ENCODE results near the gene PLOD1. TPM values are rescaled to one million over a fixed set of nuclear protein-coding genes. Genes with fewer than 3 reads are reported as not detected.
"Not testable (repeated sequence)": the region's sequence is repeated elsewhere in the genome, so short reads cannot be mapped to it uniquely, and the experiment has no call there.

PLOD1 gene
- polyA plus RNA-seq (ENCODE audit: insufficient read length in 3 of 3): 100 to 1,000 TPM; 102 to 103 (median 102) TPM

DNA sequence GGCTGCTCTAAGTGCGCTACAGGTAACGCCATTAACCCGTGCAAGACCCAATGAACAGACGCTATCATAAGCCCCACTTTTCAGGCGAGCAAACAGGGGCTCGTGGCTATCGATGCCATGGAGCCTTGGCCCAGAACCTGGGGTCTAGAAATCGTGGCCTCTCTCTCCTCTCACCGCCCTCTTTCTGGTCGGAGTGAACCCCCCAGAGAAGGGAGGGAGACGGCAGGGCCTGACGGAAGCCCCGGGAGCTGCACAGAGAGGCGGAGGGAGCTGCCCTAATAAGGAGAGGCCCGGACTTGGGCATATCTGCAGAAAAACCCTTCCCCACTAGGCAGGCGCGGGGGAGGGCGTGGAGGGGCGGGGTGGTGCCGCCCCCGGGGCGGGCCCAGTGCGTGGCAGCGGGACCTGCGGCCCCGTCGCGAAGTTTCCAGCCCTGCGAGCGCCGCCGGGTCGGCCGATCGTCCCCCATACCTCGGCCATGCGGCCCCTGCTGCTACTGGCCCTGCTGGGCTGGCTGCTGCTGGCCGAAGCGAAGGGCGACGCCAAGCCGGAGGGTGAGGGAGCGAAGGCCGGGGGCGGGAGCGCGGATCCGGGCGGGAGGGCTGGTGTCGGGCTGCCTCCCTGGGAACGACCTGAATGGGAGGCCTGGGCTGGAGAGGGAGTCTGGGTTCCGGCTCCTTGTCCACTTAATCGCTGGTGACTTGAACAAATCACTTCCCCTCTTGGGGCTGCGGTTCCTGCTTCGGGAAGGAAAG lies at the start of gene PLOD1:
TSS of gene PLOD1 (plus strand) at position 416 of the 755 bp plus-strand sequence. CDS start at position 479, 63 bp downstream.
- DNase-seq (ENCODE audit: low read depth in 3 of 3, low spot score in 2 of 3): peak in 2 of 3 donors; percentile 45 to 67

DNA sequence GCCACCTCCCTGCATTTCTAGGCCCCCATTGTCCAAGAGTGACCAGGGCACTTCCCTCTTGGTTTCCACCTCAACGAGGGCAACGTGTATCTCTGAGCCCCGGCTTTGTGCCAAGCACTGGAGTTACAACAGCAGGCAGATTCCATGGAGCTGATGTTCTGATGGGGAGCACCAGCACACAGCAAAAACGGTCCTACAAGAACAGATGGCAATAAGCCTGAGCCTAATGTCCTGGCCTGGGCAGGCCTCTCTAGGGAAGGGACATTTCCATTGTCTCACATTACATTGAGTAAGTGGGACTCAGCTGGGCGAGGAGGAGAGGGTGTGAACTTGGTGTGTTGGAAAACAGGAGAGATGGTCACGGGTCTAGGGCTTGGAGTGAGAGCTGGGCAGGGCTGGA lies 48.6 kb upstream of the PLOD1 start:
- DNase-seq (ENCODE audit: low read depth in 3 of 3, low spot score in 2 of 3): no peak

DNA sequence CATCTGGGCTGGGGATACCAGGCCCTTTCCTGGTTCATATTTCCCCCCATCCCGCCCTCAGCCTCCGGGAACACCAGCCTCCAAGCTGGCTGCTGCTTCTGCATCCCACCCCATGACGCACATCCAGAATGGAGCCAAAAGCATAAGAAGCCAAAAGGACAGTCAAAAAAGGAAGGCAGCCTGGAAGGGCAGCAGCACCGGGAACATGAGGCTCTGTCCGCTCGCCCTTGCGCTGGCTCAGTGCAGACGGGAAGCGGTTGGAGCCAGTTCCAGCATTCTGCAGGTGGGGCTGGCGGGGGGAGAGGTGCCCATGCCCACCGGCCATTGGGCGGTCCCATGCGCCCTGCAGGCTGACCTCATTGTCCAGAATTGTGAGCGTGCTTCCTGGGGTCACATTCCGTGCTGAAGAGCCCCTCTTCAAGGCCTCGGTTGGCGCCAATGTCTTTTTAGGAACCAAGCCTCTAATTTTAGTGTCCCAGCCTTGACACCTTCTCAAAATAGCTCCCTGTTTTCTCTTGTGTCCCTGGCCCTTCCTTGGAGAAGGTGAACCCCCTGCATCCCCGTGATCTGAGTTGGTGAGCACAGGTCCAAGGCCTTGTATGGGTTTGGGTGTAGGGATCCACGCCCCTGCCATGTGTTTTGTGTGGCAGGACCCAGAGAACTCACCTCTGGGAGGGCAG lies 47.4 kb upstream of the PLOD1 start:
- DNase-seq (ENCODE audit: low read depth in 3 of 3, low spot score in 2 of 3): no peak

DNA sequence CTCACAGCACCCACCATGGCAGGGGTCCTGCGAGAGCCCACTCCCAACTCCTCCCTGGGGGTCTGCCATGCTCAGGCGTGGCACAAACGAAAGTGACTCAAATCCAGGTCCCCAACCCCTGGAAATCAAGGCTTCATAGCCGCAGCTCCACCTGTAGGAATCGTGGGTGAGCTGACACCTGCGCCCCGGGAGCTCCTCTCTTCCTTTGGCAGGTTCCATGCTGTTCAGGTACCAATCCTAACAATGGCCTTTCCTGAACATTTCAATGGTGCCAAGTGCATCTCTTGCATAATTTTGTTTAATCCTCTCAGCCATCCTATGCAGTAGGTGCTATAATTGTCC lies 46.9 kb upstream of the PLOD1 start:
- no peak for DNase-seq (ENCODE audit: low read depth in 3 of 3, low spot score in 2 of 3)

DNA sequence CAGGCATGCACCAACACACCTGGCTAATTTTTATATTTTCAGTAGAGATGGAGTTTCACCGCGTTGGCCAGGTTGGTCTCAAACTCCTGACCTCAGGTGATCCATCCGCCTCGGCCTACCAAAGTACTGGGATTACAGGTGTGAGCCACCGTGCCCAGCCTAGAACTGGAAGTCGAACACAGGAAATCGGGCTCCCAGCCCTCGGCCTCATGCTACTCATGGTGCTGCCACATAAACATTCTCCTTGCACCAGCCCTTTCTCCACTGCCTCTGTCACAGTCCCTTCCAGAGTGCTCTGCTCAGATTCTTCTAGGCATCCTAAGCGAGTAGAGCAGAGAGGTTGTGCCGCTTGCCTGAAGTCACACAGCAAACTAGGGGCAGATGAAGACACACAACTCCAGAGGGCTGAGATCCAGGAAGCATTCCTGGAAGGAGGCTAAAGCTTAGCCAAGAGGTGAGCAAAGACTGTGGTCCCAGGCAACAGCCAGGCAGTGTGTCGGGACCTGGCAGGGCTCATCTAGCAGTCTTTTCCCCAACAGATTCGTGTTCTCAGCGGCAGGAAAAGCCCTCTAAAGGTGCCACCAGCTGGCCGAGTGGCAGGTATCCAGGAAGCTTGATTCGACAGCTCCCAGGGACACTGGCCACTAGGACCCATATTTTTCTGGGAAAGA lies 46.2 kb upstream of the PLOD1 start:
- no peak for DNase-seq (ENCODE audit: low read depth in 3 of 3, low spot score in 2 of 3)

DNA sequence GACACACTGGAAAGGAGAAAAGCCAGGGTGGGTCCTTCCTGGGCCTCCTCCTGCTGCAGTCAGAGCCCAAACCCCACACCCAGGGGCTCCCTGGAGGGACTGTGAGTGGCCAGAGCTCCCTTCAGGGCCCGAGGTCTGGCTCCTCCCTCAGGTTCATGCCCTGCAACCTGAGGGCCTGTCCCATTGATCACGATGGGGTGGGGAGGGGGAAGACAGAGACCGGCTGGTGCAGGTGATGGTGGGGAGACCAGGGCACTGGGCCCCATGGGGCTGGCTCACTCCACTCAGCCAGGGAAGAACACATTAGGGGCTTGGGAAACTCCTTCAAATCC lies 45.7 kb upstream of the PLOD1 start:
- no peak for DNase-seq (ENCODE audit: low read depth in 3 of 3, low spot score in 2 of 3)

DNA sequence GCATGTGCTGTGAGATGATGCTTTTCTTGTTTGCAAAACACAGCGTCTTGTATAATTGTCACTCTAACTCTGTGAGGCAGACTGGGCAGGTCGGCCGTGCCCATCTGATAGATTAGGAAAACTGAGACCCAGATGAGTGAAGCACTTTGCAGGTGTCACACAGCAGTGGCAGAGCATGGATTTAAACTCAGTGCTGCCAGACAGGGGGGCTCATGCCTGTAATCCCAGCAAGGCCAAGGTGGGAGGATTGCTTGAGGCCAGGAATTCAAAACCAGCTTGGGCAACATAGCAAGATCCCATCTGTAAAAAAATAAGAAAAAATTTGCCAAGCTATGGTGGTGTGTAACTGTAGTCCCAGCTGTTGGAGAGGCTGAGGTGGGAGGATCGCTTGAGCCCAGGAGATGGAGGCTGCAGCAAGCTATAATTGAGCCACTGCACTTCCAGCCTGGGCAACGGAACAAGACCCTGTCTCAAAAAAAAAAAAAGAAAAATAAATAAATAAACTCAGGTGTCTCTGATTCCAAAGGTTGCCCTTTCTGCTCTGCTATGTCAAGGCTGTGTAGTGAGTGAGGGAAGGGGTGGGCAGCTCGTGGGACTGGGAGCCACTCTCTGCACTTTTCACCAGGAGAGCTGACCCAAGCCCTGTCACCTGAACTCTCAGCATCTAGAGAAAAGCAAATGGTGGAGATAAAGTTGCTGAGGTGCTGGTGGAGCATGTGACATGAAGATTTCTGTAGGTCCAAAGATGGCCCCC lies 42.9 kb upstream of the PLOD1 start:
- DNase-seq (ENCODE audit: low read depth in 3 of 3, low spot score in 2 of 3): no peak

DNA sequence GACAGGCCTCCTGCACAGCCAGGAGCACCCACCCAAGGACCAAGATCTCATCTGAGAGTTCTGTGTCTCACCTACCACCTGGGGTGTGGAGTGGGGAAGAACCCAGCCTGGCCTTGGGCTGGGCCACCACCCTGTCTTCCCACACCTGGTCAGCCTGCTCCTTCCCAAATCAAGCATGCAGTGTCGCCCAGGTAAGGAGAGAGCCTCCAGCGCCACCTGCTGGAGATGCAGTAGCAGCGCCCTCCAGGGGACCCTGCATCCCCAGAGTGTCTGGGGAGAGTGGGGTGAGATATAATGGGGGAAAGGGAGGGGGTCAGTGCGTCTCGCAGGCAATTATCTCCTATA lies 40.6 kb upstream of the PLOD1 start:
- DNase-seq (ENCODE audit: low read depth in 3 of 3, low spot score in 2 of 3): no peak

DNA sequence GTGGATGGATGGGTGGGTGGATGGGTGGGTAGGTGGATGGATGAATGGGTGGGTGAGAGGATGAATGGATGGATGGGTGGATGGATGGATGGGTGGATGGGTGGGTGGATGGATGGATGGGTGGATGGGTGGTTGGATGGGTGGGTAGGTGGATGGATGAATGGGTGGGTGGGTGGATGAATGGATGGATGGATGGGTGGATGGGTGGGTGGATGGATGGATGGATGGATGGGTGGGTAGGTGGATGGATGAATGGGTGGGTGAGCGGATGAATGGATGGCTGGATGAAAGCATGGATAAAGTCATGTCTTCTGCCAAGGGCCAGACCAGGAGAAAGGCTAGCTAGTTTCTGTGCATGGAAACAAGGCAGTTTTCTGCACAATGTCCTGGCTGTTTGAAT lies 40.0 kb upstream of the PLOD1 start:
- DNase-seq (ENCODE audit: low read depth in 3 of 3, low spot score in 2 of 3): not testable (repeated sequence)

DNA sequence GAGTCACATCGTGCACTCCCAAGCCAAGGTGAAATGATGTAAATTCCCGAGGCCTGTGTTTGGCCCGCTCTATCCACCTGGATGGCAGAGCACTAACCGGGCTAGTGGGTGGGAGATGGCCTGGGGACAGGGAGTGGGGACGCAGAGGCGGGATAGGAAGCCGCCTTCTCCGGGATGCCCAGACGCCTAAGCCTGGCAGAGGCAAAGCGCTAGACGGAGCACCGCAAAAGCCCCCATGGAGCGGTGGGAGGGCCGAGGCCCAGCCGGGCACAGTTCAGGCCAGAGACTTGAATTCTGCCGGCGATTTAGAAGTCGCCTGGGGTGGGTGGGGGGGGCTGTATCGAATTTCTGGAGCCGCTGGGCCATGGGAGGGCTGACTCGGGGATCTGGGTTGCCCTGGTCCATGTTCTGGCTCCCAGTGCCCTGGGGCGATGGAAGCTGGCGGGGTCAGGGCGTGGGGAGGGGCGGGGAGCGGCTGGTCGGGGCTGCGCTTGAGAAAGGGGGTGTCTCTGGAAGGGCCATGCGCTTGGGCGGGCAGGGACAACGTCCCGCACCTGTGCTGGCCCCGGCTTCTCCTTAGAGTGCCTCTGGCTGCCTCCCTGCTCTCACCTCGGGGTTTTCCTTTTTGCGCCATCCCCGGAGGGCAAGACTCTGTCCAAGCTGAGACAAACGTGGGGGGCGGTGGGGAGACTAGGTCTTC lies 36.3 kb upstream of the PLOD1 start:
- DNase-seq (ENCODE audit: low read depth in 3 of 3, low spot score in 2 of 3): no peak

DNA sequence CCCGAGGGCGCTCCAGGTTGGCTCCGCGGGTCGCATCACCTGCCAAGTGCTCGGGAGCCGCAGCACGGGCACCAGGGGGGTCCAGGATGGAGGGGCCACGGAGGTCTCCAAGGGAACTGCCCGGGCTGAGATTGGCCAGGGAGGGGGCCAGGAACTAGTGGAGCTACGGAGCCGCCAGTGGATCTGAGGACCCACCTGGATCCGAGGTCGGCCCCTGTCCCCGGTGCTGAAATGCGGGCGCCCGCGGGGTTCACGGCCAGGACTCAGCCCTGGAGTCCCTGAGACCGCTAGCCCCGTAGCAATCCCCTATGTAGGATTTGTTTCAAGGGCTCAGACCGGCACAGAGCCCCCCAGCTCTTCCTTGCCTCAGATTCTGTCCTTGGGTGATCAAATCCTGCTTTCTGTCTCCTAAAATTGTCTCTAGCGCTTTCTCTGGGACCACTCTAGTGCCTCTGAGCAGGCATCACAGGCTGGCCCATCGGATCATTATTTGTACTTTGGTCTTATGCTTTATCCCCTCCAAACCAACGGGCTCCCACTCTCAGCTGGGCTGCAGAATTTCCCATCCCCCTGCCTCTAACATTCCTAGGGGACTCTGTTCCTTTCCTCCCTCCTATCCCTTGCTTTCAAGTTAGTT lies 35.6 kb upstream of the PLOD1 start:
- DNase-seq (ENCODE audit: low read depth in 3 of 3, low spot score in 2 of 3): no peak

DNA sequence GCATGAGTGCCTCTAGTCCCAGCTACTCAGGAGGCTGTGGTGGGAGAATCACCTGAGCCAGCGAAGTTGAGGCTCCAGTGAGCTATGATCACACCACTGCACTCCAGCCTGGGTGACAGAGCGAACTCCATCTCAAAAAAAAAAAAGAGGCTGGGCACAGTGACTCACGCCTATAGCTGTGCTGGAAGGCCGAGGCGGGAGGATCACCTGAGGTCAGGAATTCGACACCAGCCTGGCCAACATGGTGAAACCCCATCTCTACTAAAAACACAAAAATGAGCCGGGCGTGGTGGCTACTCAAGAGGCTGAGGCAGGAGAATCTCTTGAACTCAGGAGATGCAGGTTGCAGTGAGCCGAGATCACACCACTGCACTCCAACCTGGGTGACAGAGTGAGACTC lies 33.1 kb upstream of the PLOD1 start:
- not testable (repeated sequence) for DNase-seq (ENCODE audit: low read depth in 3 of 3, low spot score in 2 of 3)

DNA sequence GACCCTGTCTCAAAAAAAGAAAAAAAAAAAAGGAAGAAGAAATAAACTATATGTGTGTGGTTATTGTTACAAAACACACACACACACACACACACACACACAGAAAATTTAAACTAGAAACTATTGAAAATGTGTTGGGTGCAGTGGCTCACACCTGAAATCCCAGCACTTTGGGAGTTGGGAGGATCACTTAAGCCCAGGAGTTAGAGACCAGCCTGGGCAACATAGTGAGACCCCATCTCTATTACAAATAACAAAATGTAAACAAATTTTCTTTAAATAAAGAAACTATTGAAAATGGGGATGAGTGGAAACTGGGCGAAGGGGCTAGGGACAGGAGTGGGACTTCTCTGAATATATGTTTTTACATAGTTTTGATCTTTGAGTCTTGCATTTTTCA lies 31.3 kb upstream of the PLOD1 start:
- no peak for DNase-seq (ENCODE audit: low read depth in 3 of 3, low spot score in 2 of 3)

DNA sequence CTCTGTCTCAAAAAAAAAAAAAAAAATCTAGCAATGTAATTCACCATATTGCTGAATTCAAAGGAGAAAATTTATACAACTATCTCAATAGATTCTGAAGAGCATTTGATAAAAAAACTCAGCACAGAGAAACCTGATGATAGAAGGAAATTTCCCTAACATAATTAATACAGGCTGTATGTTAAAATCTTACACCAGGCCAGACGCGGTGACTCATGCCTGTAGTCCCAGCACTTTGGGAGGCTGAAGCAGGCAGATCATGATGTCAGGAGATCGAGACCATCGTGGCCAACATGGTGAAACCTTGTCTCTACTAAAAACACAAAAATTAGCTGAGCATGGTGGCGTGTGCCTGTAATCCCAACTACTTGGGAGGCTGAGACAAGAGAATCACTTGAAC lies 30.4 kb upstream of the PLOD1 start:
- DNase-seq (ENCODE audit: low read depth in 3 of 3, low spot score in 2 of 3): not testable (repeated sequence)

DNA sequence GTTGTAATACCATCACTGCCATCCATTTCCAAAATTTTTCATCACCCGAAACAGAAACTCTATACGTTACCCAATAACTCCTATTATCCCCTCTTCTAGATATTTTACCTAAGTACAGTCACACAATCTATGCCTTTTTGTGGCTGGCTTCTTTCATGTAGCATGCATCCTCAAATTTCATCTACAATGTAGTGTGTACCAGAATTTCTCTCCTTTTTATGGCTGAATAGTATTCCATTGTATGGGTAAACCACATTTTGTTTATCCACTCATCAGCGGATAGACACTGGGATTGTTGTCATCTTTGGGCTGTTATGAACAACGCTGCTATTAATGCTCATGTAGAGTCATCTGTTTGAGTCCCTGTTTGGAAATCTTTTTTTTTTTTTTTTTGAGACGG lies 29.5 kb upstream of the PLOD1 start:
- no peak for DNase-seq (ENCODE audit: low read depth in 3 of 3, low spot score in 2 of 3)

DNA sequence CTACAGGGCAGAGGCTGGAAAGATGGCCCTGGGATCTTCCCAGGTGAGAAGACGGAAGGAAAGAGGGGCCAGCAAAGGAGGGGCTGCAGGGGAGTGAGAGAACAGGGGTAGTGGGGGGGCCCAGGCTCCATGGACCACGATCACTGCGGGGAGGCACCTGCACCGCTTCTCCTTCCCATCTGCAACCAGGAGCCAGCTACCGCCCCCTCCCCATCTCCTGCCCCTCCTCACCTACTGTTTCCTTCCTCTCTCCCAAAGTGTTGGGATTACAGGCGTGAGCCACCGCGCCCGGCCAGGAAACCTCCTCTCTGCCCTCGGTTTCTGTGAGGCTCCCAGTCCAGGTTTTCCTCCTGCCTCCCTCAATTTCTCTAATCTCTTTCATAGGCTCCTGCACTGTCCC lies 27.6 kb upstream of the PLOD1 start:
- no peak for DNase-seq (ENCODE audit: low read depth in 3 of 3, low spot score in 2 of 3)

DNA sequence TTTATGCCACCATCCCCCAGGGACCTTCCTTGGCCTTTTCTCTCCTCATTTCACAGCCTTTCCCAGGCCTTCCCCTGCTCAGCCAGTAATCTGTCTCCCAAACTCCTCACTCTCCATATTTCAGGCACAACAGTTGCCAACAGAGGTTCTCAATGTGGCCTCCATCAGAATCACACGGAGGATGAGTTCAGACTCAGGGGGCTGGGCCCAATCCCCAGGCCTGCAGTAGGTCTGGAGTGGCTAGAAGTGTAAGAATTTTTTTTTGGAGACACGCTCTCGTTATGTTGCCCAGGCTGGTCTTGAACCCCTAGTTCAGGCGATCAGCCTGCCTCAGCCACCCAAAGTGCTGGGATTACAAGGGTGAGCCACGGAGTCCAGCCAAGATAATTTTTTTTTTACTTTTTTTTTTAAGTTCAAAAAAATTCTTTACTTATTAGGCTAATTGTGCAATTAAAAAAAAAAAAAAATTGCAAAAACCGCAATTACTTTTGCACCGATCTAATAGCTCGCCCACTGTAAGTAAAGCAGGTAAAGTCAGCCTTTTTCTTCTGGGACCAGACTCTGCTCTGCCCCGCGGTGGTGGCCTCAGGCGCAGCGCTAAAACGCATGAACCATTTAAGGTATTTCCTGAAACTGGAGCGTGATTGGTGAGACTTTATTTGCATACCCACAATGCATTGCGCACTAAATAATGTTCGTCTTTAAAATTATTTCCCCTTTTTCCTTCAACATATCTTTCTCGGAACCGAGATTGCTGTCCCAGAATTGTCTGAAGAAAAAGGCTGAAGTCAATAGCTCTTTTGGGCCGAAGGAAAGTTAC lies 27.0 kb upstream of the PLOD1 start:
- DNase-seq (ENCODE audit: low read depth in 3 of 3, low spot score in 2 of 3): peak; percentile 91 to 95 (median 91)

DNA sequence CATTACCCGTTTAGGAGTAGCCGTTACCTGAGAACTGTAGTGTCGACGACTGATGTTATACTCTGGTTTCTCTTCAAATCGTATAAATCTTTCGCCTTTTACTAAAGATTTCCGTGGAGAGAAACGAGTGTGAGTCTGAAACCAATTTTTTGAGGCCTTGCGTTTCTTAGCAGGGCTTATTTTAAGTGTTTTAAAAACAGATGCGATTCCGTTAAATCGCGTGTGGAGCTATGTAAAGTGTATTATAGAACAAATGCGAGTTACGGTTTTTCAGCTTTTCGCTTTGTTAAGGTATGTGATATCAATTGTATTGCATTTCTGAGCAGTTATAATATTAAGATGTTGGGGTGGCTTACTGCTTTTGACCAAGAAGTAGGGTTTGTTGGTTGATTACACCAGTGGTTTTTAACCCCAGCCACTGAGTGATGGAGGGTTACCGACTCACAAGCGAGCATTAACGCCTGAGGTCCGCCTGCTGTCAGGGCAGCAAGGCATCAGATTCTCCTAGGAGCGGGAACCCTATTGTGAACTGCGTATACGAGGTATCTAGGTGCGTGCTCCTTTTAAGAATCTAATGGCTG lies 26.3 kb upstream of the PLOD1 start:
- DNase-seq (ENCODE audit: low read depth in 3 of 3, low spot score in 2 of 3): peak; percentile 83

DNA sequence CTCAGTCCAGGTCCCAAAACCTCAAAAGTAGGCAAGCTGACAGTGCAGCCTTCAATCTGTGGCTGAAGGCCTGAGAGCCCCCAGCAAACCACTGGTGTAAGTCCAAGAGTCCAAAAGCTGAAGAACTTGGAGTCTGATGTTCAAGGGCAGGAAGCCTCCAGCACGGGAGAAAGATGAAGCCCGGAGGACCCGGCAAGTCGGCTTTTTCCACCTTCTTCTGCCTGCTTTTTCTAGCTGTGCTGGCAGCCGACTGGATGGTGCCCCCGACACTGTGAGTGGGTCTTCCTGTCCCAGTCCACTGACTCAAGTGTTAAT lies 23.6 kb upstream of the PLOD1 start:
- DNase-seq (ENCODE audit: low read depth in 3 of 3, low spot score in 2 of 3): not testable (repeated sequence)

Measured in right renal cortex interstitium (tissue), 3 donors.